ENCODE results near the gene SMG5.

Gene SMG5

GRCh38 chr1:156212833-156213643 lies 69.6 kb downstream of the SMG5 start, which contains the start of gene PMF1 (continued):
- TF ChIP-seq ZNF19 (tag by site-specific recombination; IDR thresholded peaks at IDR 0.05; ENCODE audit: low read depth) (no peak), HOXC10 (CRISPR knock-in tag; IDR thresholded peaks at IDR 0.05) (no peak), KLF10 (tag by site-specific recombination; IDR thresholded peaks at IDR 0.05) (peak; percentile 69; the same call in 1 of the 2 replicates), ZNF76 (tag by site-specific recombination; IDR thresholded peaks at IDR 0.05; ENCODE audit: borderline replicate concordance, low read depth) (peak; percentile 63; the same call in 1 of the 2 replicates), ZNF561 (tag by site-specific recombination; IDR thresholded peaks at IDR 0.05; ENCODE audit: borderline replicate concordance) (peak; percentile 74; the same call in 1 of the 2 replicates), ZNF777 (tag by site-specific recombination; IDR thresholded peaks at IDR 0.05; ENCODE audit: borderline replicate concordance) (no peak), PRDM1 (tag by site-specific recombination; IDR thresholded peaks at IDR 0.05) (no peak), ZBTB11 (tag by site-specific recombination; conservative IDR thresholded peaks at IDR 0.05; ENCODE audit: low read depth) (peak; percentile 32; the same call in 1 of the 2 replicates), SP2 (tag by site-specific recombination; IDR thresholded peaks at IDR 0.05) (peak; percentile 92), ZNF571 (tag by site-specific recombination; IDR thresholded peaks at IDR 0.05) (no peak), ZNF341 (tag by site-specific recombination; IDR thresholded peaks at IDR 0.05; ENCODE audit: low read depth) (peak; percentile 83), ZNF394 (tag by site-specific recombination; IDR thresholded peaks at IDR 0.05; ENCODE audit: borderline replicate concordance) (peak; percentile 91), ZNF366 (tag by site-specific recombination; conservative IDR thresholded peaks at IDR 0.05) (0 out of 2 replicates have a peak, but pooled peaks have one; percentile 41), ZNF362 (tag by site-specific recombination; IDR thresholded peaks at IDR 0.05) (0 out of 2 replicates have a peak, but pooled peaks have one; percentile 23), ZNF138 (tag by site-specific recombination; IDR thresholded peaks at IDR 0.05; ENCODE audit: borderline replicate concordance) (no peak), ZNF707 (tag by site-specific recombination; IDR thresholded peaks at IDR 0.05) (no peak), ZNF701 (tag by site-specific recombination; IDR thresholded peaks at IDR 0.05) (no peak), ZNF610 (tag by site-specific recombination; IDR thresholded peaks at IDR 0.05; ENCODE audit: borderline replicate concordance) (0 out of 2 replicates have a peak, but pooled peaks have one; percentile 40), ZNF791 (tag by site-specific recombination; IDR thresholded peaks at IDR 0.05) (no peak), ZNF311 (tag by site-specific recombination; IDR thresholded peaks at IDR 0.05; ENCODE audit: borderline replicate concordance) (no peak), ZNF544 (tag by site-specific recombination; IDR thresholded peaks at IDR 0.05) (no peak), ZNF555 (tag by site-specific recombination; conservative IDR thresholded peaks at IDR 0.05) (no peak), SP7 (tag by site-specific recombination; IDR thresholded peaks at IDR 0.05) (peak; percentile 82), ZBTB49 (tag by site-specific recombination; IDR thresholded peaks at IDR 0.05; ENCODE audit: low read depth) (no peak), ZNF530 (tag by site-specific recombination; IDR thresholded peaks at IDR 0.05; ENCODE audit: low read depth) (no peak)
- TF ChIP-seq, protein P1, sequence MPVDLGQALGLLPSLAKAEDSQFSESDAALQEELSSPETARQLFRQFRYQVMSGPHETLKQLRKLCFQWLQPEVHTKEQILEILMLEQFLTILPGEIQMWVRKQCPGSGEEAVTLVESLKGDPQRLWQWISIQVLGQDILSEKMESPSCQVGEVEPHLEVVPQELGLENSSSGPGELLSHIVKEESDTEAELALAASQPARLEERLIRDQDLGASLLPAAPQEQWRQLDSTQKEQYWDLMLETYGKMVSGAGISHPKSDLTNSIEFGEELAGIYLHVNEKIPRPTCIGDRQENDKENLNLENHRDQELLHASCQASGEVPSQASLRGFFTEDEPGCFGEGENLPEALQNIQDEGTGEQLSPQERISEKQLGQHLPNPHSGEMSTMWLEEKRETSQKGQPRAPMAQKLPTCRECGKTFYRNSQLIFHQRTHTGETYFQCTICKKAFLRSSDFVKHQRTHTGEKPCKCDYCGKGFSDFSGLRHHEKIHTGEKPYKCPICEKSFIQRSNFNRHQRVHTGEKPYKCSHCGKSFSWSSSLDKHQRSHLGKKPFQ (tag by site-specific recombination; IDR thresholded peaks at IDR 0.05), result no peak
- TF ChIP-seq, protein P2, sequence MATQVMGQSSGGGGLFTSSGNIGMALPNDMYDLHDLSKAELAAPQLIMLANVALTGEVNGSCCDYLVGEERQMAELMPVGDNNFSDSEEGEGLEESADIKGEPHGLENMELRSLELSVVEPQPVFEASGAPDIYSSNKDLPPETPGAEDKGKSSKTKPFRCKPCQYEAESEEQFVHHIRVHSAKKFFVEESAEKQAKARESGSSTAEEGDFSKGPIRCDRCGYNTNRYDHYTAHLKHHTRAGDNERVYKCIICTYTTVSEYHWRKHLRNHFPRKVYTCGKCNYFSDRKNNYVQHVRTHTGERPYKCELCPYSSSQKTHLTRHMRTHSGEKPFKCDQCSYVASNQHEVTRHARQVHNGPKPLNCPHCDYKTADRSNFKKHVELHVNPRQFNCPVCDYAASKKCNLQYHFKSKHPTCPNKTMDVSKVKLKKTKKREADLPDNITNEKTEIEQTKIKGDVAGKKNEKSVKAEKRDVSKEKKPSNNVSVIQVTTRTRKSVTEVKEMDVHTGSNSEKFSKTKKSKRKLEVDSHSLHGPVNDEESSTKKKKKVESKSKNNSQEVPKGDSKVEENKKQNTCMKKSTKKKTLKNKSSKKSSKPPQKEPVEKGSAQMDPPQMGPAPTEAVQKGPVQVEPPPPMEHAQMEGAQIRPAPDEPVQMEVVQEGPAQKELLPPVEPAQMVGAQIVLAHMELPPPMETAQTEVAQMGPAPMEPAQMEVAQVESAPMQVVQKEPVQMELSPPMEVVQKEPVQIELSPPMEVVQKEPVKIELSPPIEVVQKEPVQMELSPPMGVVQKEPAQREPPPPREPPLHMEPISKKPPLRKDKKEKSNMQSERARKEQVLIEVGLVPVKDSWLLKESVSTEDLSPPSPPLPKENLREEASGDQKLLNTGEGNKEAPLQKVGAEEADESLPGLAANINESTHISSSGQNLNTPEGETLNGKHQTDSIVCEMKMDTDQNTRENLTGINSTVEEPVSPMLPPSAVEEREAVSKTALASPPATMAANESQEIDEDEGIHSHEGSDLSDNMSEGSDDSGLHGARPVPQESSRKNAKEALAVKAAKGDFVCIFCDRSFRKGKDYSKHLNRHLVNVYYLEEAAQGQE (tag by site-specific recombination; IDR thresholded peaks at IDR 0.05), result no peak; the same call in 1 of the 2 replicates

Measured in HEK293 (cell line).